Stimulated activated CD4-positive, alpha-beta T cell treated with anti-CD3 and anti-CD28 coated beads, Interleukin-4, amount 100 ng/mL, for 4 hours (primary cell): ENCODE results near the gene C1orf74.
"Not testable (repeated sequence)": the region's sequence is repeated elsewhere in the genome, so short reads cannot be mapped to it uniquely, and the experiment has no call there.

ENCODE experiments used
- DNase-seq, 2 experiments: peaks; one replicate each; pipeline ENCODE4 v3.0.0-alpha.2; 2020

The C1orf74 gene

GRCh38 chr1:209805341-209805781 lies 21.0 kb upstream of the C1orf74 start:
- DNase-seq, result no peak

GRCh38 chr1:209803568-209803967 lies 19.2 kb upstream of the C1orf74 start:
- no peak for DNase-seq

- no peak for DNase-seq
These were observed 18.4 kb upstream of the C1orf74 start for GRCh38 chr1:209802780-209803152.

- no peak for DNase-seq
These were observed 17.9 kb upstream of the C1orf74 start for GRCh38 chr1:209802117-209802779.

- DNase-seq, result no peak
These were observed 16.9 kb upstream of the C1orf74 start for GRCh38 chr1:209800984-209801834.

- no peak for DNase-seq
These were observed 13.8 kb upstream of the C1orf74 start for GRCh38 chr1:209797978-209798639.

GRCh38 chr1:209793711-209794110 lies 9.4 kb upstream of the C1orf74 start:
- DNase-seq, result not testable (repeated sequence)

- DNase-seq, result no peak
These were observed 7.6 kb upstream of the C1orf74 start for GRCh38 chr1:209791920-209792319.

GRCh38 chr1:209790286-209791193 lies 6.2 kb upstream of the C1orf74 start:
- no peak for DNase-seq

- DNase-seq, result no peak
These were observed 4.9 kb upstream of the C1orf74 start for GRCh38 chr1:209789245-209789644.

GRCh38 chr1:209787551-209787950 lies 3.2 kb upstream of the C1orf74 start:
- no peak for DNase-seq

GRCh38 chr1:209786146-209786545 lies 1.8 kb upstream of the C1orf74 start:
- no peak for DNase-seq

- DNase-seq, result no peak
These were observed 1.2 kb upstream of the C1orf74 start for GRCh38 chr1:209785592-209785991.

GRCh38 chr1:209783386-209783785 lies 973 bp downstream of the C1orf74 start:
- no peak for DNase-seq

GRCh38 chr1:209780268-209780667 lies 4.1 kb downstream of the C1orf74 start:
- DNase-seq, result no peak

- no peak for DNase-seq
These were observed 6.3 kb downstream of the C1orf74 start for GRCh38 chr1:209778102-209778501.

- no peak for DNase-seq
These were observed 6.8 kb downstream of the C1orf74 start for GRCh38 chr1:209777587-209777986.

GRCh38 chr1:209775678-209776077 lies 8.7 kb downstream of the C1orf74 start:
- DNase-seq, result no peak

GRCh38 chr1:209774592-209774991 lies 9.8 kb downstream of the C1orf74 start:
- DNase-seq, result no peak

GRCh38 chr1:209772126-209772525 lies 12.2 kb downstream of the C1orf74 start:
- no peak for DNase-seq

- no peak for DNase-seq
These were observed 13.5 kb downstream of the C1orf74 start for GRCh38 chr1:209770636-209771415.

GRCh38 chr1:209769971-209770370 lies 14.4 kb downstream of the C1orf74 start:
- DNase-seq, result no peak
